HPDE6-E6E7 (cell line): Measurements from ENCODE around the gene NUDC.
"Not testable (repeated sequence)": the region's sequence is repeated elsewhere in the genome, so short reads cannot be mapped to it uniquely, and the experiment has no call there.

Source experiments
- DNase-seq: peaks from one replicate; pipeline ENCODE4 v3.0.0; 2011; ENCODE audit warnings: missing footprints; ENCODE audit errors: extremely low spot score

Gene NUDC

DNA sequence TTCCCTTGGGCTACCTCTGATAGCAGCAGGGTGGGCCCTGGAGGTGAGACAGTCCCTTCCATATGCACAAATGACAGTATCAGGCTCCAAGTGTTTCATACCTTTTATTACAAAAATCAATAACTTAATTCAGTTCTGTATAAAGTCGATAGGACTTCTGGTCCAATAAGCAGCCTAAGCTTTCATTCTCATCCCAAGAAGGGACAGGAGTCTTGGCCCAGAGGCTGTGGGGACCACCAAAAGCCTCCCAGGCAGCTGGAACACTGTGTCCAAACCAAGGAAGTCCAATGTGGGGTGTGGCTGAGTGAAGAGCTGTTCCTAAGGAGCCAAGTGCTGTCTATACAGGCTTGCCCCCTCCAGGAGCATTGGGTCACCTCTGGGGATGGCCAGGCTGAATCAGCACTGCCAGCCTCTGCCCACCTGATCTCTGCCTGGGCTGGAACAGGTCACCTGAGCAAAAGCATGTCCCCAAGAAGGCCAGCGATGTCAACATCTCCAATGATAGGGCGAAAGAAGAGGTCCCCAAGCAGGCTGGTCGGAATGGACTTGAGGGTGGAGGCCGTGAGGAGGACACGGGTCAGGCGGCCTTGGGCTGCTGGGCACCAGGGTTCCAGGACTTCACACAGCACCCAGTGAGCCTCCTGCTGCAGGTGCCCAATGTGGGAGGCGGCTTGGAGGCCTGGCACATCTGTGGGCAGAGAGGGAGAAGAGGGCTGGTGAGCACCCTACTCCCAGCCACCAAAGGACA is 10.0 kb upstream of the NUDC start:
- no peak for DNase-seq

DNA sequence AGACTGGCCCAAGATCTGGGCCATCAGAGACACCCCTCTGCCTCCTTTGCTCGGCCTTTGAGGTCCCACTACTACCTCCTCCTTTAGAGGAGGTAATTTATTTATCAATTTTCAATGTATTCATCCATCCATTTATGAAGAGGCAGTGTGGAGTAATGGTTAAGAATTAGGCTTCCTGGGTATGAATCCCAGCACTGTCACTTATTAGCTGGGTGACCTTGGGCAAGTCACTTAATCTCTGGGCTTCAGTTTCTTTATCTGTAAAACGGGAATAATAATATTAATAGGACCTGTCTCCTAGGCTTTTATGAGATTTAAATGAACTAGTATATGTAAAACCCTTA is 9.4 kb upstream of the NUDC start:
- DNase-seq: no peak

- no peak for DNase-seq
Measured at GRCh38 chr1:26913389-26913753, 8.2 kb upstream of the NUDC start.

GRCh38 chr1:26913754-26914619 is 7.6 kb upstream of the NUDC start, which contains the start of gene NR0B2:
TSS of gene NR0B2 (minus strand) at chr1:26913975. CDS start at chr1:26913940, 35 bp downstream.
- DNase-seq: no peak

DNA sequence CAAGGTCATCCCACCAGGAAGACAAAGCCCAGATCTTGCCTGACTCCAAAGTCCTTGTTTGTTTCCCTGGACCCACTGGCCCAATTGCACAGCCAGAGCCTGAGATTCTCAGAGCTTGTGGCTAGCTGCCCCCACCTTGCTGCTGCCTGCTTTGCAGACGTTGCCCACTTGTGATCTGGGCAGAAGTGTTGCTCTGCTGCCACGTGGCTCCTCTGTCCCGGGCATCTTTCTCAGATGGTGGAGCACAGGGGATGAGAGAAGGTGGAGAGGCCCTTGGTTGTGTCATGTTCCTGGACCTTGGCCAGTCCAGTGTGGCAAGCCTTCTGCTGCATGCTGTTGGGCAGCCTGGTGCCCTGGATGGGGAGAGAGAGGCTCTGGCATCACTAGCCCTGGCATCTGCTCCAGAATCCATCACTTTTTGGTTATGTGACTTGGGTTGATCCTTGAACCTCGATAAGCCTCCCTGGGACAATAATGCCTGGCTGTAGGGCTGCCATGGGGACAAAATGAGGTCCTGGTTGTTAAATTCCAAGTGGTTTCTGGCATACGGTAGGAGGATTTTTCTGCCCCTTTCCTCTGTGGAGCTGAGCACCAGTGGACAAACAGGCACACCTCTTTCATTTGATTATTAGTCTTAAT is 6.2 kb upstream of the NUDC start:
- no peak for DNase-seq

DNA sequence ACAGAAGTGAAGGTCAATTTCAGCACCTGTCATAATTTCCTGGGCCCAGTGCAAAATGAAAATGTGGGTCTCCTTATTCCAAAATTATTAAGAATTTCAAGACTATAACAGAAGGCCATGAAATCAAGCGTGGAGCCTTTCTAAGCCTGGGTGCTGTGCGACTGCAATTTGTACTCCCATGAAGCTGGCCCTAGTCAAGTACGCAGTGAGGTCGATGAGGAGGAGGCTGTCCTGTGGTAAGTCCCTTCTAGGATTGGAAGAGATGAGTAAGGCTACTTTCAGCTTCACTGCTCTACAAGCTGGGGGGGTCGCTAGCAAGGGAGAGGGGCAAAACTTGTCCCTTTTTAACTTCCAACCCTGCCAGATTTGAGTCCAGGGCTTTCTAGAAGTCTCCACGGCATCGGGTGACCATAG is 410 bp upstream of the NUDC start:
- no peak for DNase-seq

GRCh38 chr1:26922431-26922729 is 837 bp downstream of the NUDC start:
- no peak for DNase-seq

DNA sequence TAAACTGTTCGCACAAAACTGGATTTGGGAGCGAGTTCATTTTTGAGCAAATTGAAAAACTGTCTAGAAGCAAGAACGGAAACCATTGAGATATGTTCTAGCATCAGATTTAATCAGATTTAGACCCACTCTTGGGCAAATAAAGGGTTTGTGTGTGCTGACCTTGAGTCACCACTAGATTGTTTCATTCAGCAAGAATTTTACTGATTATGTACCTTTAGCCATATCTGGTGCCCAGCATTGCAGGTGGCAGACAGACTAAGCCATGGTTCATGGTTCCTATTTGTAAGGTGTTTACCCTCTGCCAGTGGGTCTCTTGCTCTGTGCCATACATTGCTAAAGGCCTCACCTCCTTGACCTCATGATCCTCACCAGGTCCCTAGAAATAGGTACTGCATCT is 1.4 kb downstream of the NUDC start:
- DNase-seq: no peak

- no peak for DNase-seq
Measured at GRCh38 chr1:26923711-26924110, 2.2 kb downstream of the NUDC start.

DNA sequence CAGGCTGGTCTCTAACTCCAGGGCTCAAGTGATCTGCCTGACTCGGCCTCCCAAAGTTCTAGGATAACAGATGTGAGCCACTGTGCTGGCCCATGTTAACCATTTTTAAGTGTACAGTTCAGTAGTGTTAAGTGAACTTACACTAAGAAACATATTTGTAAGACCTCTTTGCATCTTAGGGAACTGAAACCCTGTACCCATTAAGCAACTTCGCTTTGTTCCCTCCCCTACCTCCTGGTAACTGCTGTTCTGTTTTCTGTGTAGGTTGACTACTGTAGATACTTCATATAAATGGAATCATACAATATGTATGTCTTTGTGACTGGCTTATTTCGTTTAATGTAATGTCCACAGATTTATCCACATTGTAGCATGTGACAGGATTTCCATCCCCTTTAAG is 11.0 kb downstream of the NUDC start:
- DNase-seq: no peak

DNA sequence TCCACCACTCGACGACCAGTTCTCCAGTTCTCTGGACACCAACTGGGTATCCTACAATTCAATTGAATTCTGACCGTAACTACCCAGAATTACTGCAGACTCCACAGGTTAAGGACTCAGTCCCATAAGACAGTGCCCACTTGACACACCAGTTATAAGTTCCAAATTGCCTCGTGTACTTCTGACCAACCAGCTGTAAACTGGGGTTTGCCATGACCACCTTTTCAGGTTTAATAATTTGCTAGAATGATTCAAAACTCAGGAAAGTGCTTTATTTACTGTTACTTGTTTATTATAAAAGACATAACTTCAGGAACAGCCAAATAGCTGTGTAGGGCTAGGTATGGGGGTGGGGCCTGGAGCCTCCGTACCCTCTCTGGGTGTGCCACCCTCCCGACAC is 15.3 kb downstream of the NUDC start:
- DNase-seq: no peak

GRCh38 chr1:26938004-26938658 is 16.6 kb downstream of the NUDC start:
- DNase-seq: no peak

- DNase-seq: no peak
Measured at GRCh38 chr1:26938659-26939025, 17.1 kb downstream of the NUDC start.

DNA sequence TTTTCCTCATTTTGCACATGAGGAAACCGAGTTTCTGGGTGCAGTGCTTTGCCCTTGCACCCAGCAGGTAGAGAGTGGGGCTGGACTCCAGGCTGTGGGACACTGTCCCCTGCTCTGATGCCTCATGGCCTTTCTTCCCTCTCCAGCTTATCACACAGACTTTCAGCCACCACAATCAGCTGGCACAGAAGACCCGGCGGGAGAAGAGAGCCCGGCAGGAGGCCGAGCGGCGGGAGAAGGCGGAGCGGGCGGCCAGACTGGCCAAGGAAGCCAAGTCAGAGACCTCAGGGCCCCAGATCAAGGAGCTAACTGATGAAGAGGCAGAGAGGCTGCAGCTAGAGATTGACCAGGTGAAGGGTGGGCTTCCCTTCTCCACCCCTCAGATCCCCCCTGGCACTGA is 19.8 kb downstream of the NUDC start:
- DNase-seq: no peak

GRCh38 chr1:26942656-26943055 is 21.1 kb downstream of the NUDC start:
- no peak for DNase-seq

DNA sequence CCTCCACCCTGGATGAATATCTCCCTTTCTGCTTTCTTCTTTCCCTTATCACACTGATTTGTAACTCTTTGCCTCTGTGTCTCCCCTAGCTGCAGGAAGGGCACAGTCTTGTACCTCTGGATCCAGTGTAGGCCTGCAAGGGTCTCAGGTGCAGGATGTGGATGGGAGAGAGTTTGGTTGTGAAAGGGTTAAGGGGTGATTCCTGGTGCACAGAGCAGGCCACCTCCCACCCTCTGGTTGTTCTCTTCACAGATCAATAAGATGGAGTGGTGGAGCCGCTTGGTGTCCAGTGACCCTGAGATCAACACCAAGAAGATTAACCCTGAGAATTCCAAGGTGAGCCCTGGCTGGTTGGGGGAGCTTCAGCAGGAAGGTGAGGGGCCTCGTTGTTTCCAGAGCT is 23.6 kb downstream of the NUDC start:
- DNase-seq: no peak

- DNase-seq: no peak
Measured at GRCh38 chr1:26945728-26946127, 24.2 kb downstream of the NUDC start.

DNA sequence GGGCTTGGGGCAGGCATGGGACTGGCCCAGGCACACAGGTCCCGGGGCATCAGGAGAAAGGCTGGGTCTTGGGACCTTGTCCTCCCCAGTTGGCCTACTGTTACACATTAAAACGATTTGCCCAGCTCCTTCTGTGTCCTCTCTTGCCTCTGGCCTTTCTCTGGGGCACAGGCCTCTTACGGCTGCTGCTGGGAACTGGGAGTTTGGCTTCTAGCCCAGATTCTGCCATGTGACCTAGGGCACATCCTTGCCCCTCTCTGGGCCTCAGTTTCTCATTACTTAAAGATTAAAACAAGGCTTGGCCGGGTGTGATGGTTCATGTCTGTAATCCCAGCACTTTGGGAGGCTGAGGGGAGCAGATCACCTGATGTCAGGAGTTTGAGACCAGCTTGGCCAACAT is 24.7 kb downstream of the NUDC start:
- no peak for DNase-seq

DNA sequence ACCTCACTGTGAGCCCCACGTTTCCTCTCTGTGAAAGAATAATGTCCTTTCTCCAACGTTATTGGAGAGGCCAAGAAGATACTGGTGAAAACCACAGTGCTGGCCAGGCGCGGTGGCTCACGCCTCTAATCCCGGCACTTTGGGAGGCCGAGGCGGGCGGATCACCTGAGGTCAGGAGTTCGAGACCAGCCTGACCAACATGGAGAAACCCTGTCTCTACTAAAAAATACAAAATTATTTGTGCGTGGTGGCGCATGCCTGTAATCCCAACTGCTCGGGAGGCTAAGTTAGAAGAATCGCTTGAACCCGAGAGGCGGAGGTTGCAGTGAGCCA is 27.1 kb downstream of the NUDC start:
- not testable (repeated sequence) for DNase-seq

DNA sequence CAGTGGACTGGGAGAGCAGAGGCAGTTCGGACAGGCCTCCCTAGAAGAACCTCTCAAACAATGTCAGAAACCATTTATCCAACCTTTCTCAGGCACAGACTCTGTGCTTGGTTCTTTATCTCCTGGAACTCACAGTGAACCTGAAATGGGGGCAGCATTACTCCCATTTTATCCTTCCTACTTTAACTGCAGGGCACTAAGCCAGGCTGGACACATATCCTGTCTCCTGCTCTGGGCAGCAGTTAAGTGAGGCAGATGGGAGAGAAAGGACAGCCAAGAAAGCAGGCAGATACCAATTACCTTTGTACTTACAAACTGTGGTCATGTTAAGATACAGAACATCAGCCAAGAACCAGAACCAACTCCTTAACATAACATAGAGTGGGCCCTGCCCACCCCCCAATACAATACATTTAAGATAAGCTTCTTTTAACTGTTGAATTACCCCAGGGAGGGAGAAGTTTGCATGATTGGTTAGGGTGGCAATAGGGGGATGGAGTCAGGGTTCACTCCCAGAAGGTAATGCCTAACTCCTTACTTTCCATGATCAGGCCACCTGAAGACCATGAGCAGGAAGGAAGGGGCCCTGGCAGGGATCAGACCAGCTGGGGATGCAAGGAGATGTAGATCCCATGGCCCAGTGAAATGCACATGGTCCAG is 27.9 kb downstream of the NUDC start:
- no peak for DNase-seq

- DNase-seq: no peak
Measured at GRCh38 chr1:26949926-26950319, 28.4 kb downstream of the NUDC start.

DNA sequence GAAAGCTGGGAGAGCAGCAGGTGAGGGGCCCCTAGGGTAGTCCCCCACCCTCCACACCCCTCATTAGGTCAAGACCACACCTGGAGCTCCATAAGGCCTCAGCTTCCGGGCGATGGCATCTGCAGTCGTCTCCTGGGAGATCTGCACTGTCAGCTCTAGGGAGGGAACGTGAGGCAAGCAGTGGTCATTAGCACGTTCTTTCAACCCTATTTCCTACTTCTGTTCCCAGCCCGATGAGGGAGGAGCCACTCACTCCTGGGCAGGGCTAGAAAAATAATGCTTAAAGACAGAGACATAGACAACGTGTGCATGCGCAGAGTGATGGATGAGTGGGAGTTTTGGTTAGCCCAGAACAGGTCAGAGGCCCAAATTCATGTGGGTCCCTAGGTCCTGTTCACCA is 29.1 kb downstream of the NUDC start:
- DNase-seq: no peak
